Measurements from ENCODE around the gene ZNF672. TPM values are rescaled to one million over a fixed set of nuclear protein-coding genes. Genes with fewer than 3 reads are reported as not detected.

ZNF672 gene
- total and polyA plus RNA-seq, 2 of the 13 experiments (the other 11 are each of a cell fraction or from before 2014, with no cell fraction given), result 17.2 to 22.9 TPM

DNA sequence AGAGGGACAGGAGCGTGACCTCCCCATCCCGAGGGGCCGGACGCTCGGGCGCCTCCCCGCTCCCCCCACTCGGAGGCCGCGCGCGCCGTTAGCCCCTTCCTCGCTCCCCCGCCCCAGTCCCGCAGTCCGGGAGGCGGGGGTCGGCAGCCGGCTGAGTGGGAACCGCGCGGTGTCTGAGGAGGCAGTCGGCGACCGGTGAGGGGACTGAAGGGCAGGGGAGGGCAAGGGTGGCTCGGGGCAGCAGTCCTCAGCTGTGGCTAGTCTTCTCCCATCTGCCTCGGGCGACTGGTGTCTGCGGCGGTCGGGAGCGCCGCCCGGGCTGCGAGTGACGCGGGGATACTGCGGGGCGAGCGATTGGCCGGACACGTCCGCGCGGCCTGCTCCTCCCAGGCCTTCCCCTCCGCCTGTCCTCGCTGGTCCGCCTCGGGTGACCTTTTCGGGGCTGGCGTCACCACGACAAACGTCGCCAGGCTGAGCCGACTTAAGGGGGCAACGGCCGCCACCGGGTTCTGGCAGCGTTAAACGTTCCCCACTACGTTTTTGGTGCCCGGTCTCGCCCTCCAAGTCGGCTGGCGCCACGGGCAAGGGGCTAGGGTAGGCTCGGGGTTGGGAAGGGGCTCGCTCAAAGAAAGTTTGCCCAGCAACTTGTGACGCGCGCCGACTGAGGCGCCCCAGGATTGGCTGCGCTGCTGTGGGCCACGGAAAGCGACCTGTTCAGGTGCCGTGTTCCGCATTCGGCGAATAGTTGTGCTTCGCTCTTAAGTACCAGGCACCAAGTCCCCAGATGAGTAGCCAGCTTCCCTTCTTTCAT is 538 bp downstream of the ZNF672 start (continued):
- TF ChIP-seq ZNF232 (CRISPR knock-in tag; IDR thresholded peaks at IDR 0.05; ENCODE audit: borderline replicate concordance), result peak; percentile 48
- no peak for TF ChIP-seq SATB2 (CRISPR knock-in tag; IDR thresholded peaks at IDR 0.05)
- TF ChIP-seq NCOR1 (IDR thresholded peaks at IDR 0.05; ENCODE audit: borderline replicate concordance, low read length), result no peak
- TF ChIP-seq ZNF274 (CRISPR knock-in tag; IDR thresholded peaks at IDR 0.05), result peak; percentile 88; the same call in 1 of the 2 replicates
- peak; percentile 69 for TF ChIP-seq TEAD3 (CRISPR knock-in tag; optimal IDR thresholded peaks at IDR 0.05; ENCODE audit: borderline replicate concordance)
- no peak for TF ChIP-seq HNF4G (IDR thresholded peaks at IDR 0.05; ENCODE audit: borderline replicate concordance, low read depth, low read length)
- peak; percentile 71; the same call in 1 of the 2 replicates for TF ChIP-seq HNF4G (CRISPR knock-in tag; IDR thresholded peaks at IDR 0.05; ENCODE audit: borderline replicate concordance, low read depth)
- no peak for TF ChIP-seq FIP1L1 (IDR thresholded peaks at IDR 0.05; ENCODE audit: borderline replicate concordance, insufficient read depth, low read depth, low read length)
- TF ChIP-seq TSC22D2 (CRISPR knock-in tag; IDR thresholded peaks at IDR 0.05; ENCODE audit: borderline replicate concordance), result 0 out of 2 replicates have a peak, but pooled peaks have one; percentile 51
- TF ChIP-seq, protein P1, sequence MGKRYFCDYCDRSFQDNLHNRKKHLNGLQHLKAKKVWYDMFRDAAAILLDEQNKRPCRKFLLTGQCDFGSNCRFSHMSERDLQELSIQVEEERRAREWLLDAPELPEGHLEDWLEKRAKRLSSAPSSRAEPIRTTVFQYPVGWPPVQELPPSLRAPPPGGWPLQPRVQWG (CRISPR knock-in tag; IDR thresholded peaks at IDR 0.05; ENCODE audit: borderline replicate concordance, low read depth), result no peak
- TF ChIP-seq TEF (CRISPR knock-in tag; IDR thresholded peaks at IDR 0.05), result 0 out of 2 replicates have a peak, but pooled peaks have one; percentile 34
- TF ChIP-seq ZNF746 (CRISPR knock-in tag; IDR thresholded peaks at IDR 0.05), result no peak
- TF ChIP-seq HIC2 (CRISPR knock-in tag; IDR thresholded peaks at IDR 0.05; ENCODE audit: low read depth), result no peak
- TF ChIP-seq ZSCAN31 (CRISPR knock-in tag; IDR thresholded peaks at IDR 0.05; ENCODE audit: low read depth), result peak; percentile 87; the same call in 1 of the 2 replicates
- TF ChIP-seq ZNF557 (CRISPR knock-in tag; IDR thresholded peaks at IDR 0.05), result no peak; the same call in 1 of the 2 replicates
- TF ChIP-seq RBFOX2 (IDR thresholded peaks at IDR 0.05; ENCODE audit: low read depth, low read length), result peak; percentile 94
- TF ChIP-seq ARID2 (CRISPR knock-in tag; IDR thresholded peaks at IDR 0.05; ENCODE audit: borderline replicate concordance), result no peak
- TF ChIP-seq, protein P2, sequence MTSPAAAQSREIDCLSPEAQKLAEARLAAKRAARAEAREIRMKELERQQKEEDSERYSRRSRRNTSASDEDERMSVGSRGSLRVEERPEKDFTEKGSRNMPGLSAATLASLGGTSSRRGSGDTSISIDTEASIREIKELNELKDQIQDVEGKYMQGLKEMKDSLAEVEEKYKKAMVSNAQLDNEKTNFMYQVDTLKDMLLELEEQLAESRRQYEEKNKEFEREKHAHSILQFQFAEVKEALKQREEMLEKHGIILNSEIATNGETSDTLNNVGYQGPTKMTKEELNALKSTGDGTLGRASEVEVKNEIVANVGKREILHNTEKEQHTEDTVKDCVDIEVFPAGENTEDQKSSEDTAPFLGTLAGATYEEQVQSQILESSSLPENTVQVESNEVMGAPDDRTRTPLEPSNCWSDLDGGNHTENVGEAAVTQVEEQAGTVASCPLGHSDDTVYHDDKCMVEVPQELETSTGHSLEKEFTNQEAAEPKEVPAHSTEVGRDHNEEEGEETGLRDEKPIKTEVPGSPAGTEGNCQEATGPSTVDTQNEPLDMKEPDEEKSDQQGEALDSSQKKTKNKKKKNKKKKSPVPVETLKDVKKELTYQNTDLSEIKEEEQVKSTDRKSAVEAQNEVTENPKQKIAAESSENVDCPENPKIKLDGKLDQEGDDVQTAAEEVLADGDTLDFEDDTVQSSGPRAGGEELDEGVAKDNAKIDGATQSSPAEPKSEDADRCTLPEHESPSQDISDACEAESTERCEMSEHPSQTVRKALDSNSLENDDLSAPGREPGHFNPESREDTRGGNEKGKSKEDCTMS (CRISPR knock-in tag; conservative IDR thresholded peaks at IDR 0.05), result no peak
- TF ChIP-seq ETV5 (CRISPR knock-in tag; IDR thresholded peaks at IDR 0.05; ENCODE audit: borderline replicate concordance), result peak; percentile 12
- peak; percentile 80 for TF ChIP-seq MEF2D (CRISPR knock-in tag; IDR thresholded peaks at IDR 0.05)
- TF ChIP-seq STAG1 (CRISPR knock-in tag; IDR thresholded peaks at IDR 0.05), result no peak
- no peak for TF ChIP-seq ATF6 (CRISPR knock-in tag; conservative IDR thresholded peaks at IDR 0.05)

Measured in HepG2 (cell line).